Measurements from ENCODE around the gene CREB3. TPM values are rescaled to one million over a fixed set of nuclear protein-coding genes. Genes with fewer than 3 reads are reported as not detected.

Gene CREB3
- polyA plus RNA-seq, 2 of the 4 experiments (the other 2 are of a cell fraction): 33.3 to 51.3 TPM

DNA sequence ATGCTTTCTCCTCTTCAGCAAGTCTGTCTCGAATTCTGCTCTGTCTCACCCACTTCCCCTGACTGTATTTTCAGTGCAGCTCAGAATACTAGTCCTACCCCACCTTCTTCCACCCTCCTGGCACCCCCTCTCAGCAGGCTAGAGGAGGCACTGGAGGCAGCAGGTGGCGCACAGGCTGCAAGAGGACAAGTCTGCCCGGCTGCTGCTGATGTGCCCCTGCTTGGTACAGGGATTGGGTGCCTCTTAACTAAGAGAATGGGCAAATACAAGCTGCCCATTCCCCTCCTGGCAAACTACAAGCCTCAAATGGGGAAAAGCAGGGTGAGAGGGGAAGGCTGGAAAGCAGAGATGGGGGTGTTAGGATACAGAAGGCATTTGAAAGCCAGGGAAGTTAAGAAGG, 5.5 kb upstream of the CREB3 start:
- TF ChIP-seq HOXB13 (CRISPR knock-in tag; IDR thresholded peaks at IDR 0.05; ENCODE audit: low read depth) (no peak), RFX5 (IDR thresholded peaks at IDR 0.05) (peak; percentile 97), EP300 (IDR thresholded peaks at IDR 0.05) (no peak)
- DNase-seq (ENCODE audit: low read depth in 1 of 2, low spot score in 1 of 2): peak in 1 of 2 experiments; percentile 49
- Histone ChIP-seq H3K4me1 (peaks cover 42% of the 10 kb centered on the region), H3K4me2 (peak overlapping the region; percentile 74), H3K27ac (peak overlapping the region; percentile 74 to 95), H3K9me3 (no peaks in the 10 kb centered on the region), H3K4me3 (no peak overlapping the region)
- ChIA-PET POLR2A (interaction anchor here (2.3 kb wide), 1 partner anchor 69 kb away, joined by 7 read pairs; the partner anchor contains the start of genes CCDC107 and RMRP), CTCF (interaction anchor here (1.4 to 31.4 kb wide), 9 partner anchors 9 to 156 kb away, joined by 3 to 758 read pairs (median 12); partner anchors contain the start of genes ARHGEF39, CCDC107, GBA2 and RGP1)
- ATAC-seq: peak in 1 of 2 experiments; percentile 59; a peak in 3 of 6 replicates
- 75% methylated on average over 3 of the region's 3 CpGs for WGBS (ENCODE audit: missing lambda C conversion rate)
- no peak for FAIRE-seq

DNA sequence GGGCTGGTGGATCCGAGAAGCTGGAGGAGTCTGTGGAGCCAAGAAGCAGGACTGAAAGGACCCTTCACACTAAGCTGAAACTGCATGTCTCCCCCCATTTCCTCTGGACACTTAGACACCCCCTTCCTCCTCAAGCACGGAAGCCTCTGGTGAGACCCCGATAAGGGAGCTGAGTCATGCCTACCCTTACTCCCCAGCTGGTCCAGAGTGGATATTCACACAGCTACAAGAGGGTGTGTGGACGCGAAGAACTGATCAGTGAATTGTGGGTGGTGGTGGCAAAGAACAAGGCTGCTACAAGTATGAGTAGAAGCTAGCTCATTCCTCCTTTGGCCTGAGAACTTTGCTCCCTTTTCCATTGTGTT, 4.8 kb upstream of the CREB3 start:
- CTCF ChIA-PET: interaction anchor here (1.2 to 31.4 kb wide), 8 partner anchors 16 to 81 kb away, joined by 4 to 758 read pairs (median 34); partner anchors contain the start of genes ARHGEF39, CA9, CCDC107 and GBA2
- WGBS (ENCODE audit: missing lambda C conversion rate): 83% methylated on average over 5 of the region's 5 CpGs
- no peak for TF ChIP-seq RCOR1 (IDR thresholded peaks at IDR 0.05; ENCODE audit: low read depth, low read length)
- no peak for TF ChIP-seq CBX8 (IDR thresholded peaks at IDR 0.05)
- no peak for TF ChIP-seq CHD2 (IDR thresholded peaks at IDR 0.05; ENCODE audit: low read length, partially characterized antibody)
- TF ChIP-seq, protein P1, sequence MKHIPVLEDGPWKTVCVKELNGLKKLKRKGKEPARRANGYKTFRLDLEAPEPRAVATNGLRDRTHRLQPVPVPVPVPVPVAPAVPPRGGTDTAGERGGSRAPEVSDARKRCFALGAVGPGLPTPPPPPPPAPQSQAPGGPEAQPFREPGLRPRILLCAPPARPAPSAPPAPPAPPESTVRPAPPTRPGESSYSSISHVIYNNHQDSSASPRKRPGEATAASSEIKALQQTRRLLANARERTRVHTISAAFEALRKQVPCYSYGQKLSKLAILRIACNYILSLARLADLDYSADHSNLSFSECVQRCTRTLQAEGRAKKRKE (CRISPR knock-in tag; IDR thresholded peaks at IDR 0.05; ENCODE audit: low read depth): no peak
- TF ChIP-seq EHMT2 (IDR thresholded peaks at IDR 0.05; ENCODE audit: low read depth): no peak
- no peak for TF ChIP-seq EP300 (IDR thresholded peaks at IDR 0.05)
- no peak for TF ChIP-seq HDAC2 (IDR thresholded peaks at IDR 0.05)
- TF ChIP-seq FOSL2 (IDR thresholded peaks at IDR 0.05): no peak
- no peak for TF ChIP-seq FOSL2 (CRISPR knock-in tag; IDR thresholded peaks at IDR 0.05)
- TF ChIP-seq ZC3H11A (IDR thresholded peaks at IDR 0.05): no peak
- TF ChIP-seq, protein P2, sequence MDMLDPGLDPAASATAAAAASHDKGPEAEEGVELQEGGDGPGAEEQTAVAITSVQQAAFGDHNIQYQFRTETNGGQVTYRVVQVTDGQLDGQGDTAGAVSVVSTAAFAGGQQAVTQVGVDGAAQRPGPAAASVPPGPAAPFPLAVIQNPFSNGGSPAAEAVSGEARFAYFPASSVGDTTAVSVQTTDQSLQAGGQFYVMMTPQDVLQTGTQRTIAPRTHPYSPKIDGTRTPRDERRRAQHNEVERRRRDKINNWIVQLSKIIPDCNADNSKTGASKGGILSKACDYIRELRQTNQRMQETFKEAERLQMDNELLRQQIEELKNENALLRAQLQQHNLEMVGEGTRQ (IDR thresholded peaks at IDR 0.05): no peak
- no peak for TF ChIP-seq BHLHE40 (IDR thresholded peaks at IDR 0.05; ENCODE audit: low read depth, low read length)
- TF ChIP-seq TFCP2L1 (CRISPR knock-in tag; IDR thresholded peaks at IDR 0.05): no peak

DNA sequence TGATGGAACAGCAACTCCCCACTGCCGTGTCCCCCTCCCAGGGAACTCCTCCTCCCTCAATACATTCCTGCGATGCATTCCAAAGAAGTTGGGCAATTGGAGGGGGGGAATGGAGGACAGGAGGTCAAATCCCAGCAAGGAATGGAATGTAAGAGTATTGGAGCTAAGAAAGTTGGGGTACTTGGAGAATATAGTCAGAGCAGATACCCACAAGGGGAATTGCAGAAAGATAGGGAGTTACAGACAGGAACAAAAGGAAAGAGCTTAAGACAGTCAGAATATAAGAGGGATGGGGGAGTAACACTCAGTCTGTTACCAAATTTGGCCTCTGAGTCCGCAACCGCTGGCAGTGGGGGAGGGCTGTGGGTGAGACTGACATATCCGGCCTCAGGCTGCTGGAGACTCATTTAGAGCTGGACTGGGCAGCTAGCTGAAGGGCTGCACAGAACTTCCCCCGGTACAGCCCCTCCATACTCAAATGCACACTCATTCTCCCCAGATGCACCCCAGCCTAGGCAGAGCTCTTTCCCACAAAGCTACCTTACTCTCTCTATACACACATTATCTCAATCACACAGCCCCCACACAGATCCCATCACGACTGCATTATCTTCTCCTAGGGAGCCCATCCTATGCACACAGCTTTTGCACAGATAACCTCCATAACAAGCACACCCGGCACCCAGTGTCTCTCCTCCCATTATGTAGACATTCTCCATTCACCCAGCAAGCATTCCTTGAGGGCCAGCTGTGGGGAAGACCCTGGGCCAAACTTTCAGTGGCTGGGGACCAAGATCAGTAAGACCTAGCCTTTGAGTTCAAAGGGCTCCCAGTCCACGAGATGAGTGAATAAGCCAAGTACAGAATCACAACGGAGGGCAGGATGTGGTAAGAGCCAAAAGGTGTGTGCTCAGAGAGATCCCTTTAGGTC, 4.2 kb upstream of the CREB3 start:
- Histone ChIP-seq H3K4me2 (peak overlapping the region; percentile 74), H3K9me3 (no peaks in the 10 kb centered on the region), H3K4me1 (peaks cover 44% of the 10 kb centered on the region), H3K27ac (peak overlapping the region; percentile 74 to 95), H3K4me3 (peak overlapping the region; percentile 33)
- ChIA-PET POLR2A (interaction anchor here (0.7 to 2.3 kb wide), 7 partner anchors 14 to 632 kb away, joined by 3 to 7 read pairs (median 3); partner anchors contain the start of genes CCDC107, GBA2, PIGO and RGP1), CTCF (interaction anchor here (0.9 to 31.4 kb wide), 14 partner anchors 15 to 645 kb away, joined by 3 to 758 read pairs (median 6); partner anchors contain the start of genes ARHGEF39, CA9, CCDC107 and GBA2)
- 34% methylated on average over 10 of the region's 10 CpGs for WGBS (ENCODE audit: missing lambda C conversion rate)
- FAIRE-seq (no peak), ATAC-seq (no peak), DNase-seq (ENCODE audit: low read depth in 1 of 2, low spot score in 1 of 2) (peak in 1 of 2 experiments; percentile 60)
- TF ChIP-seq FOSB (CRISPR knock-in tag; IDR thresholded peaks at IDR 0.05): no peak
- peak in 1 of 2 experiments; percentile 32; a peak in 1 of 5 replicates for TF ChIP-seq JUN (IDR thresholded peaks at IDR 0.05)
- no peak for TF ChIP-seq ZFP36 (IDR thresholded peaks at IDR 0.05; ENCODE audit: borderline replicate concordance, partially characterized antibody)
- TF ChIP-seq, protein P1 (CRISPR knock-in tag; IDR thresholded peaks at IDR 0.05; ENCODE audit: low read depth): no peak
- TF ChIP-seq CEBPB (IDR thresholded peaks at IDR 0.05): peak in 1 of 2 experiments; percentile 87; a peak in 3 of 4 replicates
- TF ChIP-seq, protein P3, sequence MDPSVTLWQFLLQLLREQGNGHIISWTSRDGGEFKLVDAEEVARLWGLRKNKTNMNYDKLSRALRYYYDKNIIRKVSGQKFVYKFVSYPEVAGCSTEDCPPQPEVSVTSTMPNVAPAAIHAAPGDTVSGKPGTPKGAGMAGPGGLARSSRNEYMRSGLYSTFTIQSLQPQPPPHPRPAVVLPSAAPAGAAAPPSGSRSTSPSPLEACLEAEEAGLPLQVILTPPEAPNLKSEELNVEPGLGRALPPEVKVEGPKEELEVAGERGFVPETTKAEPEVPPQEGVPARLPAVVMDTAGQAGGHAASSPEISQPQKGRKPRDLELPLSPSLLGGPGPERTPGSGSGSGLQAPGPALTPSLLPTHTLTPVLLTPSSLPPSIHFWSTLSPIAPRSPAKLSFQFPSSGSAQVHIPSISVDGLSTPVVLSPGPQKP (IDR thresholded peaks at IDR 0.05; ENCODE audit: low read depth, low read length): no peak
- TF ChIP-seq POLR2A (IDR thresholded peaks at IDR 0.05; ENCODE audit: low read length): no peak
- TF ChIP-seq MAZ (IDR thresholded peaks at IDR 0.05; ENCODE audit: borderline replicate concordance, low read depth, low read length): no peak
- TF ChIP-seq CBX8 (IDR thresholded peaks at IDR 0.05): no peak
- TF ChIP-seq, protein P4, sequence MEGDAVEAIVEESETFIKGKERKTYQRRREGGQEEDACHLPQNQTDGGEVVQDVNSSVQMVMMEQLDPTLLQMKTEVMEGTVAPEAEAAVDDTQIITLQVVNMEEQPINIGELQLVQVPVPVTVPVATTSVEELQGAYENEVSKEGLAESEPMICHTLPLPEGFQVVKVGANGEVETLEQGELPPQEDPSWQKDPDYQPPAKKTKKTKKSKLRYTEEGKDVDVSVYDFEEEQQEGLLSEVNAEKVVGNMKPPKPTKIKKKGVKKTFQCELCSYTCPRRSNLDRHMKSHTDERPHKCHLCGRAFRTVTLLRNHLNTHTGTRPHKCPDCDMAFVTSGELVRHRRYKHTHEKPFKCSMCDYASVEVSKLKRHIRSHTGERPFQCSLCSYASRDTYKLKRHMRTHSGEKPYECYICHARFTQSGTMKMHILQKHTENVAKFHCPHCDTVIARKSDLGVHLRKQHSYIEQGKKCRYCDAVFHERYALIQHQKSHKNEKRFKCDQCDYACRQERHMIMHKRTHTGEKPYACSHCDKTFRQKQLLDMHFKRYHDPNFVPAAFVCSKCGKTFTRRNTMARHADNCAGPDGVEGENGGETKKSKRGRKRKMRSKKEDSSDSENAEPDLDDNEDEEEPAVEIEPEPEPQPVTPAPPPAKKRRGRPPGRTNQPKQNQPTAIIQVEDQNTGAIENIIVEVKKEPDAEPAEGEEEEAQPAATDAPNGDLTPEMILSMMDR (IDR thresholded peaks at IDR 0.05): no peak
- TF ChIP-seq, protein P5, sequence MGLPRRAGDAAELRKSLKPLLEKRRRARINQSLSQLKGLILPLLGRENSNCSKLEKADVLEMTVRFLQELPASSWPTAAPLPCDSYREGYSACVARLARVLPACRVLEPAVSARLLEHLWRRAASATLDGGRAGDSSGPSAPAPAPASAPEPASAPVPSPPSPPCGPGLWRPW (IDR thresholded peaks at IDR 0.05): no peak
- no peak for TF ChIP-seq CBX2 (IDR thresholded peaks at IDR 0.05; ENCODE audit: borderline replicate concordance, low read depth)

More for the DNA sequence above, 4.8 kb upstream of the CREB3 start:
- no peak for DNase-seq (ENCODE audit: low read depth in 1 of 2, low spot score in 1 of 2)
- Histone ChIP-seq H3K4me3 (peak overlapping the region; percentile 33; the same call in 2 of the 3 replicates), H3K9me3 (no peaks in the 10 kb centered on the region), H3K4me2 (peak overlapping the region; percentile 74), H3K4me1 (peaks cover 42% of the 10 kb centered on the region), H3K27ac (peak overlapping the region; percentile 74 to 95)
- no peak for ATAC-seq
- POLR2A ChIA-PET: interaction anchor here (0.9 to 2.3 kb wide), 6 partner anchors 13 to 631 kb away, joined by 3 to 7 read pairs (median 4); partner anchors contain the start of genes CCDC107, PIGO, RMRP and TESK1
- no peak for FAIRE-seq

All from A549 (cell line).